ENCODE results near the gene QRICH1. TPM values are rescaled to one million over a fixed set of nuclear protein-coding genes. Genes with fewer than 3 reads are reported as not detected.
A peak's percentile ranks its signal among the peaks of the same experiment; 100 is the strongest.

Gene QRICH1
- 96.1 and 97.2 TPM in 2 replicates for total RNA-seq (2022)
- percentile 82 among the genes with signal in this experiment for Bru-seq, nascent RNA
- BruChase-seq, experiment 1, labeled RNA remaining after a 6-hour chase: percentile 77 among the genes with signal in this experiment
- BruChase-seq, experiment 2, labeled RNA remaining after a 2-hour chase: percentile 81 among the genes with signal in this experiment
- long read RNA-seq, transcript QRICH1-201 (11 exons, 3,083 nt): minor isoform, 6 of 108 reads
- long read RNA-seq, transcript QRICH1-204 (11 exons, 3,009 nt): minor isoform, 13 of 108 reads
- long read RNA-seq, transcript QRICH1-202 (10 exons, 3,549 nt): major isoform, 50 of 108 reads
- long read RNA-seq, partial matches to known transcripts: 17 of 108 reads
- long read RNA-seq, other reads (novel, unspliced or antisense): 20 of 108 reads

- no TSS peak for BruUV-seq (replicated peaks)
- Mint-ChIP-seq H3K27me3 (ENCODE audit: insufficient read depth, unreplicated experiment) (no peaks in the 10 kb centered on the region), H3K4me3 (ENCODE audit: unreplicated experiment) (peak within 1 kb of the TSS; percentile 89), H3K27ac (ENCODE audit: low read depth, unreplicated experiment) (peak within 1 kb of the TSS; percentile 98), H3K9me3 (ENCODE audit: unreplicated experiment) (no peaks in the 10 kb centered on the region), H3K36me3 (ENCODE audit: insufficient read depth, unreplicated experiment) (peaks cover 56% of the 10 kb centered on the region), H3K4me1 (ENCODE audit: insufficient read depth, unreplicated experiment) (peaks cover 6% of the 10 kb centered on the region)
- DNase-seq (ENCODE audit: unreplicated experiment): peak; percentile 99
- intact Hi-C loops (cut with micrococcal nuclease): loop anchor here (1.0 to 5.0 kb wide), 2 partner anchors 64 to 67 kb away; partner anchors contain the start of gene IMPDH2
- ChIA-PET CTCF (interaction anchor here (0.5 to 1.9 kb wide), 19 partner anchors 9 to 376 kb away, joined by 3 to 6 read pairs (median 3); partner anchors contain the start of genes DAG1, GPX1, LAMB2 and NDUFAF3), POLR2A (interaction anchor here (0.5 to 4.9 kb wide), 42 partner anchors 9 to 1824 kb away, joined by 3 to 128 read pairs (median 6); partner anchors contain the start of genes DAG1, DALRD3, GPX1 and IMPDH2)
- peak; percentile 21 for TF ChIP-seq CTCF (IDR thresholded peaks at IDR 0.05; ENCODE audit: unreplicated experiment)
Observed at GRCh38 chr3:49093853-49094767, at the start of gene QRICH1. Gene QRICH1, minus strand, starts transcription at chr3:49094071. Its CDS starts 17,054 bp downstream, at chr3:49077017.

- Mint-ChIP-seq H3K27ac (ENCODE audit: low read depth, unreplicated experiment) (no peak overlapping the region), H3K4me1 (ENCODE audit: insufficient read depth, unreplicated experiment) (no peaks in the 10 kb centered on the region), H3K27me3 (ENCODE audit: insufficient read depth, unreplicated experiment) (no peaks in the 10 kb centered on the region), H3K36me3 (ENCODE audit: insufficient read depth, unreplicated experiment) (no peaks in the 10 kb centered on the region), H3K4me3 (ENCODE audit: unreplicated experiment) (no peak overlapping the region), H3K9me3 (ENCODE audit: unreplicated experiment) (peaks cover 11% of the 10 kb centered on the region)
- no peak for TF ChIP-seq CTCF (IDR thresholded peaks at IDR 0.05; ENCODE audit: unreplicated experiment)
- intact Hi-C loops (cut with micrococcal nuclease): no loop called here
- ChIA-PET POLR2A (no interaction called here), CTCF (interaction anchor here (0.6 kb wide), 1 partner anchor 164 kb away, joined by 3 read pairs; no protein-coding TSS in a partner anchor)
- no peak for DNase-seq (ENCODE audit: unreplicated experiment)
- BruUV-seq (replicated peaks): no TSS peak
Observed at GRCh38 chr3:49140080-49140479, 46.2 kb upstream of the QRICH1 start.

- CTCF ChIA-PET: interaction anchor here (0.5 kb wide), 1 partner anchor 47 kb away, joined by 5 read pairs; no protein-coding TSS in a partner anchor
- DNase-seq (ENCODE audit: unreplicated experiment): no peak
- Mint-ChIP-seq H3K27ac (ENCODE audit: low read depth, unreplicated experiment) (no peak overlapping the region), H3K4me3 (ENCODE audit: unreplicated experiment) (no peak overlapping the region), H3K27me3 (ENCODE audit: insufficient read depth, unreplicated experiment) (no peaks in the 10 kb centered on the region), H3K4me1 (ENCODE audit: insufficient read depth, unreplicated experiment) (peaks cover 16% of the 10 kb centered on the region), H3K36me3 (ENCODE audit: insufficient read depth, unreplicated experiment) (peaks cover 7% of the 10 kb centered on the region), H3K9me3 (ENCODE audit: unreplicated experiment) (no peaks in the 10 kb centered on the region)
- TF ChIP-seq CTCF (IDR thresholded peaks at IDR 0.05; ENCODE audit: unreplicated experiment): no peak
- no TSS peak for BruUV-seq (replicated peaks)
- POLR2A ChIA-PET: interaction anchor here (0.6 to 0.7 kb wide), 2 partner anchors 16 to 33 kb away, joined by 3 read pairs; no protein-coding TSS in a partner anchor
- intact Hi-C loops (cut with micrococcal nuclease): no loop called here
Observed at GRCh38 chr3:49135499-49135898, 41.6 kb upstream of the QRICH1 start.

All from MCF 10A (cell line).